H1 (cell line): Measurements from ENCODE around the gene BSN. TPM values are rescaled to one million over a fixed set of nuclear protein-coding genes. Genes with fewer than 3 reads are reported as not detected.

Experiments
- CTCF ChIA-PET: fragments of 300-600 bp; sonication (Branson Sonifier 250); formaldehyde crosslinking; loops from one replicate; lab custom pipeline; 2021; ENCODE audit not compliant: partially characterized antibody; lab: Charles Lee
- POLR2A ChIA-PET: fragments of 300-600 bp; sonication (Branson Sonifier 250); formaldehyde crosslinking; loops from one replicate; lab custom pipeline; 2021; ENCODE audit warnings: inconsistent platforms; ENCODE audit not compliant: partially characterized antibody; lab: Charles Lee
- DNase-seq, 2 experiments: peaks; one replicate each; pipeline versions ENCODE4 v3.0.0 to v3.0.0-alpha.2; 2010 to 2022; ENCODE audit warnings: low spot score in 2 of 2, low read depth in 1 of 2, mixed read lengths in 1 of 2
- FAIRE-seq: peaks from 2 replicates; lab custom pipeline; 2011; peaks lifted over from hg19 to GRCh38; lab: Jason Lieb, UNC
- H2AFZ ChIP-seq: 2 replicates; pipeline ENCODE4 v1.8.1; 2012; ENCODE audit warnings: low read length, inconsistent platforms
- H2AK5ac ChIP-seq: 2 replicates; pipeline ENCODE4 v1.6.1; 2013; ENCODE audit warnings: low read depth, low read length
- H2BK120ac ChIP-seq: replicated peaks from 2 replicates; pipeline ENCODE3; 2013; ENCODE audit warnings: low read depth, low read length, inconsistent platforms
- H2BK12ac ChIP-seq: 2 replicates; pipeline ENCODE4 v1.6.1; 2013; ENCODE audit warnings: low read depth, low read length
- H2BK15ac ChIP-seq: 2 replicates; pipeline ENCODE4 v1.6.1; 2013; ENCODE audit warnings: low read length
- H2BK20ac ChIP-seq: 2 replicates; pipeline ENCODE4 v1.6.1; 2013; ENCODE audit warnings: low read length
- H2BK5ac ChIP-seq: 2 replicates; pipeline ENCODE4 v1.6.1; 2013; ENCODE audit warnings: low read depth, low read length
- H3K14ac ChIP-seq: 2 replicates; pipeline ENCODE4 v1.6.1; 2013; ENCODE audit warnings: inconsistent platforms; ENCODE audit not compliant: insufficient read length
- H3K18ac ChIP-seq: 2 replicates; pipeline ENCODE4 v1.6.1; 2013; ENCODE audit warnings: low read length; ENCODE audit errors: extremely low read depth
- H3K23ac ChIP-seq: 2 replicates; pipeline ENCODE4 v1.6.1; 2013; ENCODE audit warnings: inconsistent platforms; ENCODE audit not compliant: insufficient read length
- H3K23me2 ChIP-seq: 2 replicates; pipeline ENCODE4 v1.6.1; 2013; ENCODE audit warnings: low read depth, low read length
- H3K27ac ChIP-seq: 2 replicates; pipeline ENCODE4 v1.6.1; 2011; ENCODE audit warnings: low read depth, low read length, inconsistent platforms
- H3K27me3 ChIP-seq, 4 experiments: replicated peaks in 1 of 4; 1 replicate in 1 of 4; 2 replicates in 3 of 4; pipeline versions ENCODE4 v1.6.1 to v1.8.1; 2011 to 2013; ENCODE audit warnings: low read length in 3 of 4, mild to moderate bottlenecking in 3 of 4, inconsistent platforms in 2 of 4, mixed read lengths in 2 of 4, moderate library complexity in 1 of 4; ENCODE audit not compliant: control insufficient read depth in 3 of 4, insufficient read depth in 3 of 4; ENCODE audit errors: extremely low read depth in 1 of 4
- H3K36me3 ChIP-seq, 4 experiments: 2 replicates each; pipeline versions ENCODE4 v1.6.1 to v1.8.1; 2011 to 2013; ENCODE audit warnings: mild to moderate bottlenecking in 4 of 4, low read length in 3 of 4, moderate library complexity in 2 of 4, control low read depth in 1 of 4, inconsistent platforms in 1 of 4; ENCODE audit not compliant: insufficient read depth in 4 of 4, control insufficient read depth in 2 of 4
- H3K4ac ChIP-seq: replicated peaks from 2 replicates; pipeline ENCODE3; 2013; ENCODE audit warnings: low read length, low read depth, mixed read lengths, inconsistent platforms; ENCODE audit not compliant: insufficient read length
- H3K4me1 ChIP-seq, 4 experiments: replicated peaks in 1 of 4; 1 replicate in 1 of 4; 2 replicates in 3 of 4; pipeline versions ENCODE4 v1.6.1 to v1.8.1; 2011 to 2013; ENCODE audit warnings: low read length in 3 of 4, inconsistent platforms in 2 of 4, mixed read lengths in 1 of 4; ENCODE audit not compliant: insufficient read depth in 4 of 4, control insufficient read depth in 3 of 4
- H3K4me2 ChIP-seq, 2 experiments: 2 replicates each; pipeline versions ENCODE4 v1.6.1 to v1.8.1; 2011 to 2013; ENCODE audit warnings: low read depth in 2 of 2, low read length in 2 of 2, control low read depth in 1 of 2, inconsistent platforms in 1 of 2, mild to moderate bottlenecking in 1 of 2; ENCODE audit not compliant: insufficient read depth in 1 of 2
- H3K4me3 ChIP-seq, 4 experiments: fragments of 200-600, 300-600 bp in 1 of 4; sonication (generic), shearing (Covaris generic), sonication (Bioruptor Twin) in 1 of 4; 2 replicates each; pipeline versions ENCODE4 v1.5.1 to v1.8.1; 2011 to 2016; ENCODE audit warnings: low read length in 4 of 4, low read depth in 3 of 4, control low read depth in 2 of 4, inconsistent platforms in 2 of 4, mild to moderate bottlenecking in 2 of 4, mixed read lengths in 1 of 4, moderate library complexity in 1 of 4; ENCODE audit not compliant: insufficient read depth in 2 of 4; ENCODE audit errors: extremely low read depth in 1 of 4
- H3K56ac ChIP-seq: replicated peaks from 2 replicates; pipeline ENCODE3; 2013; ENCODE audit warnings: low read depth, mild to moderate bottlenecking, mixed read lengths, low read length, inconsistent platforms; ENCODE audit not compliant: insufficient read length
- H3K79me1 ChIP-seq: 2 replicates; pipeline ENCODE4 v1.6.1; 2013; ENCODE audit warnings: low read depth, low read length, control low read depth
- H3K79me2 ChIP-seq, 2 experiments: 2 replicates each; pipeline versions ENCODE4 v1.6.1 to v1.8.1; 2012 to 2013; ENCODE audit warnings: low read length in 2 of 2, mild to moderate bottlenecking in 2 of 2, inconsistent platforms in 1 of 2; ENCODE audit not compliant: insufficient read depth in 2 of 2, control insufficient read depth in 1 of 2
- H3K9ac ChIP-seq, 4 experiments: replicated peaks in 1 of 4; 1 replicate in 1 of 4; 2 replicates in 3 of 4; pipeline versions ENCODE4 v1.6.1 to v1.8.1; 2011 to 2013; ENCODE audit warnings: low read depth in 3 of 4, low read length in 3 of 4, control low read depth in 2 of 4, mild to moderate bottlenecking in 2 of 4, moderate library complexity in 2 of 4, inconsistent platforms in 1 of 4; ENCODE audit errors: extremely low read depth in 1 of 4
- H3K9me3 ChIP-seq, 2 experiments: 2 replicates each; pipeline versions ENCODE4 v1.6.1 to v1.8.1; 2012 to 2013; ENCODE audit warnings: mild to moderate bottlenecking in 2 of 2, moderate library complexity in 2 of 2, control low read depth in 1 of 2, inconsistent platforms in 1 of 2, low read depth in 1 of 2, low read length in 1 of 2, mixed read lengths in 1 of 2; ENCODE audit not compliant: insufficient read depth in 2 of 2
- H4K20me1 ChIP-seq, 2 experiments: replicated peaks in 1 of 2; 2 replicates each; pipeline versions ENCODE3 to v1.8.1; 2011 to 2013; ENCODE audit warnings: inconsistent platforms in 2 of 2, low read length in 2 of 2, mild to moderate bottlenecking in 1 of 2; ENCODE audit not compliant: insufficient read depth in 2 of 2, control insufficient read depth in 1 of 2
- H4K5ac ChIP-seq: 2 replicates; pipeline ENCODE4 v1.6.1; 2013; ENCODE audit warnings: low read length, low read depth, mixed read lengths, inconsistent platforms; ENCODE audit not compliant: insufficient read length
- H4K8ac ChIP-seq: 2 replicates; pipeline ENCODE4 v1.8.0; 2013; ENCODE audit warnings: mild to moderate bottlenecking, moderate library complexity, low read length, inconsistent platforms; ENCODE audit not compliant: insufficient read depth; ENCODE audit errors: extremely low read depth
- H4K91ac ChIP-seq: replicated peaks from 2 replicates; pipeline ENCODE3; 2013; ENCODE audit warnings: low read length, mixed read lengths, inconsistent platforms; ENCODE audit not compliant: insufficient read length
- ASH2L ChIP-seq: fragments of 200-600, 300-600 bp; sonication (generic); IDR thresholded peaks from one replicate; pipeline ENCODE4 v1.7.1; 2017; ENCODE audit warnings: low read length
- FOSL1 ChIP-seq: IDR thresholded peaks from 2 replicates; pipeline ENCODE4 v1.6.1; 2011; ENCODE audit warnings: mild to moderate bottlenecking, low read depth, low read length, moderate library complexity; ENCODE audit not compliant: insufficient read depth
- KDM5A ChIP-seq: fragments of 200-600 bp; IDR thresholded peaks from 2 replicates; pipeline ENCODE4 v1.7.1; 2012; ENCODE audit warnings: mild to moderate bottlenecking, low read length, inconsistent platforms, mixed read lengths
- SIN3A ChIP-seq, 2 experiments: IDR thresholded peaks in 1 of 2; conservative IDR thresholded peaks in 1 of 2; 2 replicates each; pipeline ENCODE4 v1.6.1; 2011 to 2012; ENCODE audit warnings: low read length in 2 of 2, improper control_type of control experiment in 1 of 2, low read depth in 1 of 2, mild to moderate bottlenecking in 1 of 2
- SIX5 ChIP-seq: IDR thresholded peaks from 2 replicates; pipeline ENCODE4 v1.6.1; 2011; ENCODE audit warnings: mild to moderate bottlenecking, low read depth, low read length
- WGBS, 2 experiments: shearing (Covaris generic) in 1 of 2; methylation state at CpG; one replicate each; pipeline versions ENCODE4 v1.1.6 to v1.1.7; 2013 to 2015; ENCODE audit warnings: low lambda C conversion rate in 2 of 2, mixed read lengths in 2 of 2, inconsistent platforms in 1 of 2, low coverage in 1 of 2, missing lambda C conversion rate in 1 of 2; ENCODE audit not compliant: insufficient replicate concordance in 2 of 2, insufficient coverage in 1 of 2, insufficient read length in 1 of 2; ENCODE audit errors: extremely low coverage in 1 of 2, missing lambda C conversion rate in 1 of 2; 5-methylcytosine and 5-hydroxymethylcytosine counted together
- polyA plus RNA-seq, 7 experiments: library from polyadenylated mRNA; depleted of rRNA in 3 of 7; stranded (reverse) in 5 of 7; unstranded in 2 of 7; fragments of >200 nt in 5 of 7; fragments of 200-250 nt in 2 of 7; gene quantifications; 1 replicate in 5 of 7; 2 replicates in 1 of 7; 4 replicates in 1 of 7; pipeline versions ENCODE4 v1.2.1 to v1.2.3, GENCODE V29; 2011 to 2013; ENCODE audit warnings: missing spikeins in 2 of 7, mixed read lengths in 2 of 7
- total RNA-seq: library from RNA; stranded (reverse); fragmentation: NEBNext Ultra II Directional; extraction: Animal tissue kit (Norgen Biotek cat#: 25700); gene quantifications from 2 replicates; pipeline ENCODE4 v1.2.1, GENCODE V29; 2021
- TF ChIP-seq, protein P1 (sequence below): IDR thresholded peaks from 2 replicates; pipeline ENCODE4 v1.6.1; 2012; ENCODE audit warnings: low read length, inconsistent platforms

Gene BSN
- total and polyA plus RNA-seq, 2 of the 8 experiments (the other 6 are each of a cell fraction or from before 2014, with no cell fraction given): 0.60 to 3.0 TPM

GRCh38 chr3:49512781-49513355 is 41.4 kb upstream of the BSN start:
- Histone ChIP-seq H2BK20ac (no peak overlapping the region), H3K4me1 (no peaks in the 10 kb centered on the region)
- TF ChIP-seq SIX5 (no peak), ASH2L (no peak), FOSL1 (no peak), KDM5A (no peak), SIN3A (conservative IDR thresholded peaks at IDR 0.05 in 1 of 2, IDR thresholded peaks at IDR 0.05 in 1 of 2; ENCODE audit: low read depth in 1 of 2, low read length in 2 of 2) (no peak)
- TF ChIP-seq, protein P1, sequence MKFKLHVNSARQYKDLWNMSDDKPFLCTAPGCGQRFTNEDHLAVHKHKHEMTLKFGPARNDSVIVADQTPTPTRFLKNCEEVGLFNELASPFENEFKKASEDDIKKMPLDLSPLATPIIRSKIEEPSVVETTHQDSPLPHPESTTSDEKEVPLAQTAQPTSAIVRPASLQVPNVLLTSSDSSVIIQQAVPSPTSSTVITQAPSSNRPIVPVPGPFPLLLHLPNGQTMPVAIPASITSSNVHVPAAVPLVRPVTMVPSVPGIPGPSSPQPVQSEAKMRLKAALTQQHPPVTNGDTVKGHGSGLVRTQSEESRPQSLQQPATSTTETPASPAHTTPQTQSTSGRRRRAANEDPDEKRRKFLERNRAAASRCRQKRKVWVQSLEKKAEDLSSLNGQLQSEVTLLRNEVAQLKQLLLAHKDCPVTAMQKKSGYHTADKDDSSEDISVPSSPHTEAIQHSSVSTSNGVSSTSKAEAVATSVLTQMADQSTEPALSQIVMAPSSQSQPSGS: no peak
- TF ChIP-seq, all 59 proteins: peak for 0
- Histone ChIP-seq H2BK5ac (no peak overlapping the region), H4K8ac (no peak overlapping the region), H3K23me2 (no peaks in the 10 kb centered on the region), H3K27ac (no peak overlapping the region), H3K18ac (no peak overlapping the region), H3K79me1 (no peaks in the 10 kb centered on the region; the same call in none of the 2 replicates), H4K5ac (no peak overlapping the region), H2BK15ac (no peak overlapping the region), H3K36me3 (peaks cover 7 to 52% (median 27%) of the 10 kb centered on the region in 4 experiments; a peak in 6 of 8 replicates), H4K20me1 (peaks cover 2 to 3% of the 10 kb centered on the region in 2 experiments), H4K91ac (no peak overlapping the region), H3K56ac (no peak overlapping the region), H2AK5ac (no peak overlapping the region), H2BK120ac (no peak overlapping the region), H3K4me3 (no peak overlapping the region), H3K79me2 (peaks cover 0 to 19% of the 10 kb centered on the region in 2 experiments; a peak in 2 of 4 replicates), H3K4ac (no peak overlapping the region), H3K9me3 (no peaks in the 10 kb centered on the region), H3K27me3 (no peaks in the 10 kb centered on the region), H3K9ac (no peak overlapping the region), H3K14ac (no peak overlapping the region), H3K4me2 (no peak overlapping the region), H2AFZ (no peak overlapping the region), H3K23ac (no peak overlapping the region), H2BK12ac (no peak overlapping the region)
- DNase-seq (no peak), FAIRE-seq (no peak)
- ChIA-PET POLR2A (interaction anchor here (1.2 to 2.4 kb wide), 3 partner anchors 10 to 20 kb away, joined by 3 to 5 read pairs (median 3); no protein-coding TSS in a partner anchor), CTCF (interaction anchor here (0.6 to 3.4 kb wide), 7 partner anchors 10 to 1174 kb away, joined by 3 to 18 read pairs (median 4); no protein-coding TSS in a partner anchor)
- 100% methylated on average over 1 of the region's 1 CpG; no CpG with 5 or more reads in 1 of the 2 experiments for WGBS, 2 experiments
